ENCODE data around the gene BGLAP. TPM values are rescaled to one million over a fixed set of nuclear protein-coding genes. Genes with fewer than 3 reads are reported as not detected.
A peak's percentile ranks its signal among the peaks of the same experiment; 100 is the strongest.

BGLAP gene
- total RNA-seq, 5 donors from 2014 or later (not counting 1 experiment from before 2014, with no cell fraction given), result 1.8 to 7.1 (median 5.2) TPM

- no peak overlapping the region for H3K4me3 ChIP-seq (ENCODE audit: control insufficient read depth in 1 of 2, extremely low read depth in 1 of 2, low read length in 1 of 2)
Observed at GRCh38 chr1:156198831-156199349, 43.1 kb upstream of the BGLAP start.

GRCh38 chr1:156200044-156200443, 41.9 kb upstream of the BGLAP start:
- 95% methylated on average over 5 of the region's 8 CpGs for WGBS (ENCODE audit: insufficient coverage)
- ChIA-PET CTCF (interaction anchor here in 1 of 2 donors (0.5 to 2.1 kb wide), 2 partner anchors 25 to 212 kb away, joined by 5 to 6 read pairs; no protein-coding TSS in a partner anchor), POLR2A (no interaction called here)
- H3K4me3 Mint-ChIP-seq, result no peak overlapping the region
- no peak for ATAC-seq (replicated peaks in 1 of 4)
- Histone ChIP-seq H3K4me1 (ENCODE audit: control insufficient read depth in 1 of 2, extremely low read depth in 1 of 2, insufficient read depth in 2 of 2, low read length in 2 of 2) (peaks cover 0 to 41% of the 10 kb centered on the region in 2 experiments), H3K4me3 (ENCODE audit: control insufficient read depth in 1 of 2, extremely low read depth in 1 of 2, low read length in 1 of 2) (no peak overlapping the region), H3K27ac (ENCODE audit: low read length) (no peak overlapping the region), H3K36me3 (ENCODE audit: control insufficient read depth in 2 of 2, extremely low read depth in 1 of 2, insufficient read depth in 1 of 2, low read length in 1 of 2) (peaks cover 6 to 42% of the 10 kb centered on the region in 2 donors), H3K27me3 (replicated peaks in 1 of 2; ENCODE audit: control insufficient read depth in 2 of 2, extremely low read depth in 1 of 2, insufficient read depth in 2 of 2, low read length in 1 of 2) (no peaks in the 10 kb centered on the region), H3K9me3 (no peaks in the 10 kb centered on the region)
- peaks cover 51 to 53% (median 52%) of the 10 kb centered on the region in 3 donors for H3K4me1 Mint-ChIP-seq
- H3K9me3 Mint-ChIP-seq, result no peaks in the 10 kb centered on the region
- no peaks in the 10 kb centered on the region for H3K27me3 Mint-ChIP-seq
- H3K36me3 Mint-ChIP-seq, result peaks cover 32% of the 10 kb centered on the region
- H3K27ac Mint-ChIP-seq, result no peak overlapping the region
- no peak for DNase-seq

More at GRCh38 chr1:156198831-156199349, 43.1 kb upstream of the BGLAP start:
- Histone ChIP-seq H3K4me1 (ENCODE audit: control insufficient read depth in 1 of 2, extremely low read depth in 1 of 2, insufficient read depth in 2 of 2, low read length in 2 of 2) (peaks cover 5 to 53% of the 10 kb centered on the region in 2 experiments), H3K27me3 (replicated peaks in 1 of 2; ENCODE audit: control insufficient read depth in 2 of 2, extremely low read depth in 1 of 2, insufficient read depth in 2 of 2, low read length in 1 of 2) (no peaks in the 10 kb centered on the region), H3K27ac (ENCODE audit: low read length) (peak overlapping the region; percentile 35), H3K36me3 (ENCODE audit: control insufficient read depth in 2 of 2, extremely low read depth in 1 of 2, insufficient read depth in 1 of 2, low read length in 1 of 2) (peaks cover 6 to 39% of the 10 kb centered on the region in 2 donors), H3K9me3 (no peaks in the 10 kb centered on the region)
- POLR2A ChIA-PET, result interaction anchor here in 1 of 2 donors (0.6 to 1.0 kb wide), 2 partner anchors 14 to 47 kb away, joined by 4 to 5 read pairs; partner anchors contain the start of gene PMF1
- CTCF ChIA-PET, result interaction anchor here (0.6 to 1.5 kb wide), 4 partner anchors 12 to 1926 kb away, joined by 3 to 5 read pairs (median 3); no protein-coding TSS in a partner anchor
- Mint-ChIP-seq H3K9me3 (no peaks in the 10 kb centered on the region), H3K4me3 (no peak overlapping the region), H3K4me1 (peaks cover 62 to 63% (median 62%) of the 10 kb centered on the region in 3 donors), H3K36me3 (peaks cover 32% of the 10 kb centered on the region), H3K27ac (peak overlapping the region; percentile 62 to 79), H3K27me3 (no peaks in the 10 kb centered on the region)
- ATAC-seq (replicated peaks in 1 of 4) (no peak), DNase-seq (no peak)
- WGBS (ENCODE audit: insufficient coverage), result 3% methylated on average over 4 of the region's 5 CpGs

GRCh38 chr1:156203331-156203730, 38.7 kb upstream of the BGLAP start:
- Histone ChIP-seq H3K4me3 (ENCODE audit: control insufficient read depth in 1 of 2, extremely low read depth in 1 of 2, low read length in 1 of 2) (no peak overlapping the region), H3K36me3 (ENCODE audit: control insufficient read depth in 2 of 2, extremely low read depth in 1 of 2, insufficient read depth in 1 of 2, low read length in 1 of 2) (peaks cover 0 to 50% of the 10 kb centered on the region in 2 donors), H3K4me1 (ENCODE audit: control insufficient read depth in 1 of 2, extremely low read depth in 1 of 2, insufficient read depth in 2 of 2, low read length in 2 of 2) (peaks cover 0 to 23% of the 10 kb centered on the region in 2 experiments), H3K27me3 (replicated peaks in 1 of 2; ENCODE audit: control insufficient read depth in 2 of 2, extremely low read depth in 1 of 2, insufficient read depth in 2 of 2, low read length in 1 of 2) (no peaks in the 10 kb centered on the region), H3K9me3 (no peaks in the 10 kb centered on the region), H3K27ac (ENCODE audit: low read length) (no peak overlapping the region)
- H3K4me1 Mint-ChIP-seq, result peaks cover 25 to 30% (median 27%) of the 10 kb centered on the region in 3 donors
- no peak for ATAC-seq (replicated peaks in 1 of 4)
- H3K36me3 Mint-ChIP-seq, result peaks cover 25% of the 10 kb centered on the region
- CTCF ChIA-PET, result interaction anchor here in 1 of 2 donors (0.5 kb wide), 1 partner anchor 1154 kb away, joined by 3 read pairs; no protein-coding TSS in a partner anchor
- DNase-seq, result no peak
- POLR2A ChIA-PET, result interaction anchor here in 1 of 2 donors (0.9 kb wide), 1 partner anchor 10 kb away, joined by 3 read pairs; the partner anchor contains the start of gene SLC25A44
- no peak overlapping the region for H3K27ac Mint-ChIP-seq
- H3K4me3 Mint-ChIP-seq, result no peak overlapping the region
- no peaks in the 10 kb centered on the region for H3K27me3 Mint-ChIP-seq
- no peaks in the 10 kb centered on the region for H3K9me3 Mint-ChIP-seq

- CTCF ChIA-PET, result no interaction called here
- Mint-ChIP-seq H3K4me1 (peaks cover 11 to 17% (median 14%) of the 10 kb centered on the region in 3 donors), H3K27ac (no peak overlapping the region), H3K36me3 (peaks cover 28% of the 10 kb centered on the region), H3K9me3 (no peaks in the 10 kb centered on the region), H3K4me3 (no peak overlapping the region), H3K27me3 (no peaks in the 10 kb centered on the region)
- no peak overlapping the region for H3K4me3 ChIP-seq (ENCODE audit: control insufficient read depth in 1 of 2, extremely low read depth in 1 of 2, low read length in 1 of 2)
- POLR2A ChIA-PET, result no interaction called here
- no peaks in the 10 kb centered on the region for H3K9me3 ChIP-seq
- H3K36me3 ChIP-seq (ENCODE audit: control insufficient read depth in 2 of 2, extremely low read depth in 1 of 2, insufficient read depth in 1 of 2, low read length in 1 of 2), result peaks cover 0 to 60% of the 10 kb centered on the region in 2 donors
- DNase-seq, result no peak
- 90% methylated on average over 2 of the region's 3 CpGs for WGBS (ENCODE audit: insufficient coverage)
- H3K4me1 ChIP-seq (ENCODE audit: control insufficient read depth in 1 of 2, extremely low read depth in 1 of 2, insufficient read depth in 2 of 2, low read length in 2 of 2), result peaks cover 0 to 11% of the 10 kb centered on the region in 2 experiments
- H3K27me3 ChIP-seq (replicated peaks in 1 of 2; ENCODE audit: control insufficient read depth in 2 of 2, extremely low read depth in 1 of 2, insufficient read depth in 2 of 2, low read length in 1 of 2), result no peaks in the 10 kb centered on the region
- no peak overlapping the region for H3K27ac ChIP-seq (ENCODE audit: low read length)
- no peak for ATAC-seq (replicated peaks in 1 of 4)
Observed at GRCh38 chr1:156204686-156205085, 37.3 kb upstream of the BGLAP start.

- H3K27me3 ChIP-seq (replicated peaks in 1 of 2; ENCODE audit: control insufficient read depth in 2 of 2, extremely low read depth in 1 of 2, insufficient read depth in 2 of 2, low read length in 1 of 2), result no peaks in the 10 kb centered on the region
- peaks cover 4 to 46% of the 10 kb centered on the region in 2 donors for H3K36me3 ChIP-seq (ENCODE audit: control insufficient read depth in 2 of 2, extremely low read depth in 1 of 2, insufficient read depth in 1 of 2, low read length in 1 of 2)
- DNase-seq (no peak), ATAC-seq (replicated peaks in 1 of 4) (no peak)
- ChIA-PET POLR2A (interaction anchor here in 1 of 2 donors (1.0 kb wide), 1 partner anchor 22 kb away, joined by 3 read pairs; no protein-coding TSS in a partner anchor), CTCF (interaction anchor here in 1 of 2 donors (1.1 kb wide), 2 partner anchors 13 to 14 kb away, joined by 3 to 4 read pairs; no protein-coding TSS in a partner anchor)
- H3K27me3 Mint-ChIP-seq, result no peaks in the 10 kb centered on the region
- no peaks in the 10 kb centered on the region for H3K9me3 ChIP-seq
- H3K27ac Mint-ChIP-seq, result peak overlapping the region; percentile 14 to 62
- H3K36me3 Mint-ChIP-seq, result peaks cover 21% of the 10 kb centered on the region
- H3K4me1 ChIP-seq (ENCODE audit: control insufficient read depth in 1 of 2, extremely low read depth in 1 of 2, insufficient read depth in 2 of 2, low read length in 2 of 2), result peaks cover 3 to 27% of the 10 kb centered on the region in 2 experiments
- H3K9me3 Mint-ChIP-seq, result no peaks in the 10 kb centered on the region
- peaks cover 23 to 34% (median 32%) of the 10 kb centered on the region in 3 donors for H3K4me1 Mint-ChIP-seq
- no peak overlapping the region for H3K4me3 ChIP-seq (ENCODE audit: control insufficient read depth in 1 of 2, extremely low read depth in 1 of 2, low read length in 1 of 2)
- H3K4me3 Mint-ChIP-seq, result peak overlapping the region in 1 of 3 donors; percentile 14
- H3K27ac ChIP-seq (ENCODE audit: low read length), result no peak overlapping the region
- WGBS (ENCODE audit: insufficient coverage), result 100% methylated on average over 1 of the region's 3 CpGs
Observed at GRCh38 chr1:156211243-156211642, 30.7 kb upstream of the BGLAP start.

- DNase-seq, result no peak
- H3K4me3 Mint-ChIP-seq, result peak overlapping the region; percentile 95 to 96 (median 95)
- peak overlapping the region in 1 of 2 donors; percentile 93 for H3K4me3 ChIP-seq (ENCODE audit: control insufficient read depth in 1 of 2, extremely low read depth in 1 of 2, low read length in 1 of 2)
- no peak for ATAC-seq (replicated peaks in 1 of 4)
- POLR2A ChIA-PET, result interaction anchor here (0.5 to 1.9 kb wide), 6 partner anchors 13 to 468 kb away, joined by 3 to 32 read pairs (median 4); partner anchors contain the start of genes SLC25A44 (in 1 of the 2) and SMG5 (in 1 of the 2)
- peak overlapping the region; percentile 97 for H3K27ac ChIP-seq (ENCODE audit: low read length)
- H3K27ac Mint-ChIP-seq, result peak overlapping the region; percentile 98
- H3K4me1 ChIP-seq (ENCODE audit: control insufficient read depth in 1 of 2, extremely low read depth in 1 of 2, insufficient read depth in 2 of 2, low read length in 2 of 2), result peaks cover 3 to 29% of the 10 kb centered on the region in 2 experiments
- H3K36me3 ChIP-seq (ENCODE audit: control insufficient read depth in 2 of 2, extremely low read depth in 1 of 2, insufficient read depth in 1 of 2, low read length in 1 of 2), result peaks cover 4 to 40% of the 10 kb centered on the region in 2 donors
- H3K27me3 Mint-ChIP-seq, result no peaks in the 10 kb centered on the region
- H3K4me1 Mint-ChIP-seq, result peaks cover 23 to 39% (median 33%) of the 10 kb centered on the region in 3 donors
- H3K36me3 Mint-ChIP-seq, result peaks cover 21% of the 10 kb centered on the region
- no peaks in the 10 kb centered on the region for H3K27me3 ChIP-seq (replicated peaks in 1 of 2; ENCODE audit: control insufficient read depth in 2 of 2, extremely low read depth in 1 of 2, insufficient read depth in 2 of 2, low read length in 1 of 2)
- CTCF ChIA-PET, result interaction anchor here (0.9 to 2.7 kb wide), 5 partner anchors 13 to 64 kb away, joined by 3 to 40 read pairs (median 4); partner anchors contain the start of gene SLC25A44 (in 1 of the 2)
- no peaks in the 10 kb centered on the region for H3K9me3 Mint-ChIP-seq
- no peaks in the 10 kb centered on the region for H3K9me3 ChIP-seq
- WGBS (ENCODE audit: insufficient coverage), result 100% methylated on average over 5 of the region's 9 CpGs
Observed at GRCh38 chr1:156212130-156212529, 29.9 kb upstream of the BGLAP start.

Measured in T-cell (primary cell).